Esophagus muscularis mucosa (tissue), 4 donors: ENCODE measurements around the gene PNPLA5. TPM values are rescaled to one million over a fixed set of nuclear protein-coding genes. Genes with fewer than 3 reads are reported as not detected.

Experiments used
- DNase-seq: peaks from one replicate; pipeline ENCODE4 v3.0.0-alpha.2; 2017; ENCODE audit errors: extremely low spot score
- H3K27ac ChIP-seq, 4 donors: fragments of 200-600 bp; sonication (generic); replicated peaks in 1 of 4; 1 replicate in 3 of 4; 2 replicates in 1 of 4; pipeline ENCODE4 v1.5.1; 2016 to 2019; ENCODE audit warnings: mild to moderate bottlenecking in 1 of 4
- H3K27me3 ChIP-seq, 4 donors: fragments of 200-600 bp; sonication (generic); one replicate each; pipeline versions ENCODE4 v1.5.1 to v1.6.0; 2016 to 2019
- H3K36me3 ChIP-seq, 4 donors: fragments of 200-600 bp; sonication (generic); one replicate each; pipeline ENCODE4 v1.5.1; 2016 to 2019
- H3K4me1 ChIP-seq, 4 donors: fragments of 200-600 bp; sonication (generic); one replicate each; pipeline ENCODE4 v1.5.1; 2016 to 2019
- H3K4me3 ChIP-seq, 4 donors: fragments of 200-600 bp; sonication (generic); 1 replicate in 2 of 4; 2 replicates in 2 of 4; pipeline ENCODE4 v1.5.1; 2016 to 2019; ENCODE audit warnings: mild to moderate bottlenecking in 4 of 4, moderate library complexity in 1 of 4
- H3K9me3 ChIP-seq, 4 donors: fragments of 200-600 bp; sonication (generic); 1 replicate in 3 of 4; 2 replicates in 1 of 4; pipeline ENCODE4 v1.5.1; 2016 to 2019
- EP300 ChIP-seq: sonication (generic); formaldehyde crosslinking; IDR thresholded peaks from one replicate; pipeline ENCODE4 v1.6.1; 2017; ENCODE audit warnings: antibody characterized with exemption
- POLR2A ChIP-seq: fragments of 450-650 bp; IDR thresholded peaks from one replicate; pipeline ENCODE4 v1.6.1; 2017; ENCODE audit warnings: antibody characterized with exemption, moderate library complexity, mild to moderate bottlenecking, low read depth
- POLR2AphosphoS5 ChIP-seq, 2 donors: sonication (generic); formaldehyde crosslinking; IDR thresholded peaks; one replicate each; pipeline ENCODE4 v1.6.1; 2017; ENCODE audit warnings: antibody characterized with exemption in 2 of 2
- WGBS: methylation state at CpG from one replicate; pipeline ENCODE4 v1.1.5; 2018; 5-methylcytosine and 5-hydroxymethylcytosine counted together
- intact Hi-C: fragments of 100-400 bp; cut with DNase I; formaldehyde crosslinking; loops from one replicate; pipeline ENCODE4 v1.15.1; 2023
- total RNA-seq, 4 donors: library from RNA; depleted of rRNA; stranded (reverse); fragments of >200 nt; gene quantifications; one replicate each; pipeline versions ENCODE4 v1.1.0 to v1.2.1, GENCODE V29; 2016
- TF ChIP-seq, protein P1 (sequence below), 3 experiments: fragments of 200-600 bp in 2 of 3; fragments of 450-650 bp in 1 of 3; sonication (generic) in 2 of 3; IDR thresholded peaks; one replicate each; pipeline ENCODE4 v1.5.1; 2017 to 2019; ENCODE audit warnings: antibody characterized with exemption in 3 of 3, mild to moderate bottlenecking in 2 of 3, moderate library complexity in 1 of 3

Gene PNPLA5
- total RNA-seq, 4 donors from 2014 or later: not detected

- Histone ChIP-seq H3K27ac (peak overlapping the region in 1 of 4 donors; percentile 13), H3K4me3 (no peak overlapping the region), H3K4me1 (peaks cover 17 to 39% (median 27%) of the 10 kb centered on the region in 4 donors), H3K36me3 (no peaks in the 10 kb centered on the region), H3K9me3 (no peaks in the 10 kb centered on the region), H3K27me3 (peaks cover 0 to 37% (median 0%) of the 10 kb centered on the region in 4 donors)
- TF ChIP-seq EP300: no peak
- TF ChIP-seq POLR2AphosphoS5 (IDR thresholded peaks at IDR 0.05): no peak
- TF ChIP-seq POLR2A: no peak
- TF ChIP-seq, protein P1, sequence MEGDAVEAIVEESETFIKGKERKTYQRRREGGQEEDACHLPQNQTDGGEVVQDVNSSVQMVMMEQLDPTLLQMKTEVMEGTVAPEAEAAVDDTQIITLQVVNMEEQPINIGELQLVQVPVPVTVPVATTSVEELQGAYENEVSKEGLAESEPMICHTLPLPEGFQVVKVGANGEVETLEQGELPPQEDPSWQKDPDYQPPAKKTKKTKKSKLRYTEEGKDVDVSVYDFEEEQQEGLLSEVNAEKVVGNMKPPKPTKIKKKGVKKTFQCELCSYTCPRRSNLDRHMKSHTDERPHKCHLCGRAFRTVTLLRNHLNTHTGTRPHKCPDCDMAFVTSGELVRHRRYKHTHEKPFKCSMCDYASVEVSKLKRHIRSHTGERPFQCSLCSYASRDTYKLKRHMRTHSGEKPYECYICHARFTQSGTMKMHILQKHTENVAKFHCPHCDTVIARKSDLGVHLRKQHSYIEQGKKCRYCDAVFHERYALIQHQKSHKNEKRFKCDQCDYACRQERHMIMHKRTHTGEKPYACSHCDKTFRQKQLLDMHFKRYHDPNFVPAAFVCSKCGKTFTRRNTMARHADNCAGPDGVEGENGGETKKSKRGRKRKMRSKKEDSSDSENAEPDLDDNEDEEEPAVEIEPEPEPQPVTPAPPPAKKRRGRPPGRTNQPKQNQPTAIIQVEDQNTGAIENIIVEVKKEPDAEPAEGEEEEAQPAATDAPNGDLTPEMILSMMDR (IDR thresholded peaks at IDR 0.05): no peak
- 91% methylated on average over 10 of the region's 12 CpGs for WGBS
- no peak for DNase-seq
- intact Hi-C loops: no loop called here
These were observed 60.8 kb downstream of the PNPLA5 start for GRCh38 chr22:43830931-43831560.

GRCh38 chr22:43829904-43830851 lies 61.6 kb downstream of the PNPLA5 start:
- TF ChIP-seq POLR2AphosphoS5 (IDR thresholded peaks at IDR 0.05): peak; percentile 31 to 45
- TF ChIP-seq EP300: no peak
- intact Hi-C loops: loop anchor here (10.0 kb wide), 1 partner anchor 445 kb away; no protein-coding TSS in a partner anchor

More at GRCh38 chr22:43829904-43830851, 61.6 kb downstream of the PNPLA5 start:
- no peak for DNase-seq
- peak overlapping the region; percentile 27 to 72 (median 51) for H3K27ac ChIP-seq
- H3K27me3 ChIP-seq: peaks cover 0 to 28% (median 0%) of the 10 kb centered on the region in 4 donors
- no peaks in the 10 kb centered on the region for H3K9me3 ChIP-seq
- WGBS: 61% methylated on average over 25 of the region's 33 CpGs
- H3K36me3 ChIP-seq: no peaks in the 10 kb centered on the region
- H3K4me1 ChIP-seq: peaks cover 17 to 40% (median 27%) of the 10 kb centered on the region in 4 donors
- no peak overlapping the region for H3K4me3 ChIP-seq

Other genes starting within 250 kb of the PNPLA5 start
- gene EFCAB6, start 79.7 kb downstream of the PNPLA5 start, total RNA-seq: 1 to 10 TPM; 1.2 to 4.0 (median 3.0) TPM
- gene SULT4A1, start 29.5 kb downstream of the PNPLA5 start, total RNA-seq: 1 to 10 TPM; 1.0 to 1.3 (median 1.3) TPM
- under 1 TPM in 1 of 4 donors, not detected in 3; 0.39 TPM for gene PNPLA3, start 31.8 kb upstream of the PNPLA5 start, total RNA-seq
- 10 to 100 TPM; 21.6 to 28.6 (median 27.2) TPM for gene SAMM50, start 63.4 kb upstream of the PNPLA5 start, total RNA-seq
- 100 to 1,000 TPM in 1 of 4 donors, 10 to 100 TPM in 3; 22.0 to 107 (median 45.5) TPM for gene PARVB, start 132.3 kb upstream of the PNPLA5 start, total RNA-seq